Peyer's patch (tissue), 4 donors: ENCODE data around the gene SELENOH. TPM values are rescaled to one million over a fixed set of nuclear protein-coding genes. Genes with fewer than 3 reads are reported as not detected.

Experiments used
- DNase-seq, 3 donors: peaks; one replicate each; pipeline ENCODE4 v3.0.0-alpha.2; 2017 to 2019
- H3K27ac ChIP-seq, 4 donors: fragments of 200-600 bp; sonication (generic); one replicate each; pipeline ENCODE4 v1.5.1; 2016 to 2019
- H3K27me3 ChIP-seq, 2 donors: fragments of 200-600 bp; sonication (generic); one replicate each; pipeline ENCODE4 v1.5.1; 2019
- H3K36me3 ChIP-seq, 3 donors: fragments of 200-600 bp; sonication (generic); one replicate each; pipeline ENCODE4 v1.5.1; 2016 to 2019
- H3K4me1 ChIP-seq, 4 donors: fragments of 200-600 bp; sonication (generic); one replicate each; pipeline ENCODE4 v1.5.1; 2016 to 2019
- H3K4me3 ChIP-seq, 4 donors: fragments of 200-600 bp; sonication (generic); 1 replicate in 3 of 4; 2 replicates in 1 of 4; pipeline ENCODE4 v1.5.1; 2016 to 2019; ENCODE audit warnings: mild to moderate bottlenecking in 1 of 4
- H3K9me3 ChIP-seq, 4 donors: fragments of 200-600 bp; sonication (generic); one replicate each; pipeline ENCODE4 v1.5.1; 2016 to 2019; ENCODE audit warnings: mild to moderate bottlenecking in 1 of 4
- CTCF ChIP-seq, 6 experiments: fragments of 450-650 bp in 4 of 6; fragments of 200-600 bp in 2 of 6; sonication (generic) in 1 of 6; IDR thresholded peaks; one replicate each; pipeline ENCODE4 v1.5.1; 2017 to 2019; ENCODE audit warnings: antibody characterized with exemption in 6 of 6, mild to moderate bottlenecking in 3 of 6, moderate library complexity in 1 of 6
- POLR2A ChIP-seq, 2 donors: fragments of 450-650 bp; IDR thresholded peaks; one replicate each; pipeline ENCODE4 v1.5.1; 2017; ENCODE audit warnings: antibody characterized with exemption in 2 of 2, mild to moderate bottlenecking in 2 of 2, moderate library complexity in 2 of 2
- total RNA-seq, 4 donors: library from RNA; depleted of rRNA; stranded (reverse); fragments of >200 nt; gene quantifications; one replicate each; pipeline ENCODE4 v1.1.0, GENCODE V29; 2016

SELENOH gene
- total RNA-seq, 4 donors from 2014 or later: 42.0 to 50.5 (median 46.5) TPM

GRCh38 chr11:57781529-57781943 lies 40.2 kb downstream of the SELENOH start:
- no peak overlapping the region for H3K4me3 ChIP-seq
- TF ChIP-seq POLR2A (IDR thresholded peaks at IDR 0.05) (peak in 1 of 2 donors; percentile 33), CTCF (IDR thresholded peaks at IDR 0.05) (peak in 1 of 6 experiments; percentile 16)
- H3K4me1 ChIP-seq: peaks cover 0 to 98% (median 19%) of the 10 kb centered on the region in 4 donors
- peak in 2 of 3 donors; percentile 68 to 78 for DNase-seq
- peak overlapping the region in 3 of 4 donors; percentile 80 to 91 (median 88) for H3K27ac ChIP-seq
- no peaks in the 10 kb centered on the region for H3K9me3 ChIP-seq
- H3K36me3 ChIP-seq: no peaks in the 10 kb centered on the region
- no peaks in the 10 kb centered on the region for H3K27me3 ChIP-seq

GRCh38 chr11:57785072-57785471 lies 43.8 kb downstream of the SELENOH start:
- no peaks in the 10 kb centered on the region for H3K36me3 ChIP-seq
- peaks cover 0 to 99% (median 19%) of the 10 kb centered on the region in 4 donors for H3K4me1 ChIP-seq
- TF ChIP-seq CTCF (IDR thresholded peaks at IDR 0.05) (no peak), POLR2A (IDR thresholded peaks at IDR 0.05) (no peak)
- no peak for DNase-seq
- H3K27me3 ChIP-seq: no peaks in the 10 kb centered on the region
- H3K27ac ChIP-seq: peak overlapping the region in 3 of 4 donors; percentile 12 to 79 (median 34)
- H3K9me3 ChIP-seq: no peaks in the 10 kb centered on the region
- H3K4me3 ChIP-seq: no peak overlapping the region

- no peaks in the 10 kb centered on the region for H3K36me3 ChIP-seq
- no peaks in the 10 kb centered on the region for H3K27me3 ChIP-seq
- H3K4me3 ChIP-seq: no peak overlapping the region
- peaks cover 0 to 94% (median 22%) of the 10 kb centered on the region in 4 donors for H3K4me1 ChIP-seq
- no peaks in the 10 kb centered on the region for H3K9me3 ChIP-seq
- TF ChIP-seq POLR2A (IDR thresholded peaks at IDR 0.05): no peak
- no peak for TF ChIP-seq CTCF (IDR thresholded peaks at IDR 0.05)
- peak overlapping the region in 3 of 4 donors; percentile 50 to 79 (median 74) for H3K27ac ChIP-seq
- DNase-seq: no peak
Measured at GRCh38 chr11:57786436-57786835, 45.1 kb downstream of the SELENOH start.

- no peak overlapping the region for H3K4me3 ChIP-seq
- DNase-seq: no peak
- peak overlapping the region in 3 of 4 donors; percentile 50 to 79 (median 74) for H3K27ac ChIP-seq
Measured at GRCh38 chr11:57787006-57787604, 45.8 kb downstream of the SELENOH start.

GRCh38 chr11:57787920-57788702 lies 46.8 kb downstream of the SELENOH start:
- Histone ChIP-seq H3K36me3 (no peaks in the 10 kb centered on the region), H3K27ac (peak overlapping the region in 3 of 4 donors; percentile 24 to 79 (median 74)), H3K27me3 (no peaks in the 10 kb centered on the region), H3K4me1 (peaks cover 3 to 93% (median 31%) of the 10 kb centered on the region in 4 donors), H3K4me3 (peak overlapping the region in 1 of 4 donors; percentile 6), H3K9me3 (no peaks in the 10 kb centered on the region)
- TF ChIP-seq CTCF (IDR thresholded peaks at IDR 0.05) (no peak), POLR2A (IDR thresholded peaks at IDR 0.05) (no peak)
- DNase-seq: no peak

More at GRCh38 chr11:57787006-57787604, 45.8 kb downstream of the SELENOH start:
- TF ChIP-seq POLR2A (IDR thresholded peaks at IDR 0.05) (no peak), CTCF (IDR thresholded peaks at IDR 0.05) (no peak)
- Histone ChIP-seq H3K4me1 (peaks cover 0 to 94% (median 25%) of the 10 kb centered on the region in 4 donors), H3K9me3 (no peaks in the 10 kb centered on the region), H3K36me3 (no peaks in the 10 kb centered on the region), H3K27me3 (no peaks in the 10 kb centered on the region)
